22Rv1 (cell line): ENCODE measurements around the gene CSTB.

Experiments used
- CTCF ChIP-seq: fragments of 450-650 bp; IDR thresholded peaks from 2 replicates; pipeline ENCODE4 v1.5.1; 2017; ENCODE audit warnings: mild to moderate bottlenecking
- ZFX ChIP-seq: fragments of 450-650 bp; IDR thresholded peaks from 2 replicates; pipeline ENCODE4 v1.6.1; 2017; ENCODE audit warnings: antibody characterized with exemption, borderline replicate concordance

- TF ChIP-seq CTCF = no peak
- TF ChIP-seq ZFX = no peak
Measured at GRCh38 chr21:43739621-43740435, 36.3 kb downstream of the CSTB start.
